ENCODE results near the gene UBTF.

- TF ChIP-seq CTCF (conservative IDR thresholded peaks at IDR 0.05 in 1 of 2, IDR thresholded peaks at IDR 0.05 in 1 of 2; ENCODE audit: extremely low read depth in 1 of 2, insufficient read depth in 1 of 2, low read depth in 1 of 2, low read length in 2 of 2) (no peak), EZH2 (IDR thresholded peaks at IDR 0.05; ENCODE audit: borderline replicate concordance, low read length) (no peak)
These were observed 33.0 kb downstream of the UBTF start, which contains the start of gene TMUB2 for GRCh38 chr17:44186307-44187130.
